Ovary (tissue), 9 donors: ENCODE data around the gene NEDD4L. TPM values are rescaled to one million over a fixed set of nuclear protein-coding genes. Genes with fewer than 3 reads are reported as not detected.

ENCODE experiments used
- DNase-seq, 5 donors: peaks; one replicate each; pipeline ENCODE4 v3.0.0-alpha.2; 2019 to 2020
- H3K27ac ChIP-seq, 2 donors: fragments of 200-600 bp; one replicate each; pipeline versions ENCODE4 v1.5.1 to v1.8.0; 2019 to 2022
- H3K27me3 ChIP-seq: fragments of 200-600 bp; one replicate; pipeline ENCODE4 v1.8.0; 2022
- H3K36me3 ChIP-seq: fragments of 200-600 bp; sonication (generic); one replicate; pipeline ENCODE4 v1.5.1; 2019
- H3K4me1 ChIP-seq: one replicate; pipeline ENCODE4 v1.8.1; 2013; ENCODE audit warnings: mild to moderate bottlenecking, moderate library complexity; ENCODE audit not compliant: insufficient read depth
- H3K4me3 ChIP-seq: fragments of 200-600 bp; sonication (generic); one replicate; pipeline ENCODE4 v1.5.1; 2017
- H3K9me3 ChIP-seq, 2 donors: fragments of 200-600 bp in 1 of 2; sonication (generic) in 1 of 2; one replicate each; pipeline versions ENCODE4 v1.5.1 to v1.8.1; 2013 to 2019; ENCODE audit warnings: mild to moderate bottlenecking in 1 of 2, moderate library complexity in 1 of 2
- CTCF ChIP-seq, 3 donors: fragments of 450-650 bp in 2 of 3; fragments of 200-600 bp in 1 of 3; IDR thresholded peaks; one replicate each; pipeline versions ENCODE4 v1.5.1 to v1.8.0; 2016 to 2022; ENCODE audit warnings: antibody characterized with exemption in 3 of 3, mild to moderate bottlenecking in 1 of 3
- EP300 ChIP-seq: sonication (generic); formaldehyde crosslinking; IDR thresholded peaks from one replicate; pipeline ENCODE4 v1.6.1; 2017; ENCODE audit warnings: antibody characterized with exemption
- POLR2A ChIP-seq: fragments of 450-650 bp; IDR thresholded peaks from one replicate; pipeline ENCODE4 v1.6.1; 2017; ENCODE audit warnings: antibody characterized with exemption, mild to moderate bottlenecking, moderate library complexity
- WGBS, 3 donors: extraction: QIAGEN DNeasy Blood & Tissue Kit in 1 of 3; methylation state at CpG; one replicate each; pipeline versions ENCODE4 v1.1.5 to v1.1.7; 2013 to 2017; 5-methylcytosine and 5-hydroxymethylcytosine counted together
- intact Hi-C, 4 donors: fragments of 100-400 bp; cut with DNase I; formaldehyde crosslinking; loops; one replicate each; pipeline versions ENCODE4 v1.11.0 to v1.15.1; 2022 to 2023
- polyA plus RNA-seq, 2 donors: library from polyadenylated mRNA; stranded (reverse); fragments of 200-250 nt in 1 of 2; fragments of 350-450 nt in 1 of 2; fragmentation: Illumina TruSeq in 1 of 2; extraction: RNeasy Lipid Tissue Mini Kit (QIAGEN cat#74804) in 1 of 2; gene quantifications; one replicate each; pipeline ENCODE4 v1.2.3, GENCODE V29; 2013 to 2014
- total RNA-seq, 7 donors: library from RNA; depleted of rRNA in 2 of 7; stranded (reverse); fragments of >200 nt in 2 of 7; fragmentation: NEBNext Ultra II Directional in 3 of 7; extraction: Animal tissue kit (Norgen Biotek cat#: 25700) in 3 of 7; gene quantifications; one replicate each; pipeline versions ENCODE4 v1.1.0 to v1.2.4, GENCODE V29; 2016 to 2023
- donor health status: DM: no; HTN: no; CAD: no; lungs with moderate emphysema.
- donor health status: DM: no; HTN: no; CAD: no.
- donor health status: Bipolar disorder and iron deficiency.
- donor health status: DM: yes; HTN: yes; CAD: no.
- donor health status: DM: no; HTN: no; CAD: no.
- donor health status: DM: yes; HTN: yes; CAD: no.

The NEDD4L gene
- total and polyA plus RNA-seq, 9 donors, result 11.0 to 75.2 (median 18.2) TPM

- H3K36me3 ChIP-seq, result no peaks in the 10 kb centered on the region
- DNase-seq, result no peak
- intact Hi-C loops, result loop anchor here in 1 of 4 donors (10.0 kb wide), 1 partner anchor 58 kb away; no protein-coding TSS in a partner anchor
- 81 to 89% (median 86%) methylated on average over 7 of the region's 7 CpGs for WGBS, 3 donors
- no peaks in the 10 kb centered on the region for H3K4me1 ChIP-seq
- no peaks in the 10 kb centered on the region for H3K9me3 ChIP-seq
- no peak overlapping the region for H3K4me3 ChIP-seq
- TF ChIP-seq POLR2A, result no peak
- no peak for TF ChIP-seq CTCF (IDR thresholded peaks at IDR 0.05)
- no peak for TF ChIP-seq EP300
- no peak overlapping the region for H3K27ac ChIP-seq
- H3K27me3 ChIP-seq, result no peaks in the 10 kb centered on the region
These were observed 363.2 kb downstream of the NEDD4L start for GRCh38 chr18:58407263-58407648.

DNA sequence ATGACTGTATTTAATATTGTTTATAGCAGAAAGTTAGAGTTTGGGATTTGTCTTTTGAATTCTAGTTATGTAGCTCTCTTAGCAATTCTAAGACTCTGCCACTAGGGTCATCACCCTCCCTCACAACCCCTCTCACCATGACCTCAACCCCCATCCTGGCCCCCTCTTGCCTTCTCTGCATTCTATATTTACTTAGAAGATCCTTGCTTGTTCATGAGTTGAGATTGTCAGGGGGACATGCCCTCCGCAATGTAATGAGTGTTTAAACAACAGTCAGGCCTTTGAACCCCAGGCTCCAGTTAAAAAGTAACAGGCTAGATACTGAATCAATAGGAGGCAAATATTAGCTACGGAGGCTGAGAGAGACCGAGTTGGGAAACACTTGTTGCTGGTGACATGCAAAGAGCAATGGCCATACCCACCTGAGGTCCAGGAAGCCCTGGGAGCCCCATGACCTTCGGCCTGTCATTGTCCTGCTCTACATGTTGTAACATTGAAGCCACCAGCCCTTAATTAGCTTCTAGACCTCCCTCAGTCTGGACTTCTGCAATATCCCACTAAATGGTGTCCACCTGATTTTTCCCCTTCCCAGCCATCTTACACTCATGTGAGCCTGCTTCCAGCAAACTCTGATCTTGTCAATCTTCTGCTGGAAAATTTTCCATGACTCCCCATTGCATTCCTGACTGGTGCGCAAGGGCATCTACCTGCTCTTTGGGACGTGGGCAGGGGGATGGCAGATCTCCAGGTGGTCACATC, 363.8 kb downstream of the NEDD4L start:
- no peaks in the 10 kb centered on the region for H3K9me3 ChIP-seq
- intact Hi-C loops, result loop anchor here in 1 of 4 donors (10.0 kb wide), 1 partner anchor 57 kb away; no protein-coding TSS in a partner anchor

GRCh38 chr18:58408665-58409064, 364.6 kb downstream of the NEDD4L start:
- intact Hi-C loops, result loop anchor here in 1 of 4 donors (10.0 kb wide), 1 partner anchor 56 kb away; no protein-coding TSS in a partner anchor
- H3K9me3 ChIP-seq, result no peaks in the 10 kb centered on the region
- H3K27me3 ChIP-seq, result no peaks in the 10 kb centered on the region
- no peak for DNase-seq
- H3K4me3 ChIP-seq, result no peak overlapping the region
- H3K36me3 ChIP-seq, result no peaks in the 10 kb centered on the region
- TF ChIP-seq POLR2A (no peak), EP300 (no peak), CTCF (IDR thresholded peaks at IDR 0.05) (no peak)
- no peaks in the 10 kb centered on the region for H3K4me1 ChIP-seq
- WGBS, 3 donors, result 85 to 89% (median 85%) methylated on average over 4 of the region's 4 CpGs
- no peak overlapping the region for H3K27ac ChIP-seq

More for the DNA sequence above, 363.8 kb downstream of the NEDD4L start:
- no peak for DNase-seq
- no peak overlapping the region for H3K27ac ChIP-seq
- no peaks in the 10 kb centered on the region for H3K27me3 ChIP-seq
- WGBS, 3 donors, result 89 to 93% (median 91%) methylated on average over 6 of the region's 6 CpGs
- no peaks in the 10 kb centered on the region for H3K36me3 ChIP-seq
- no peak overlapping the region for H3K4me3 ChIP-seq
- H3K4me1 ChIP-seq, result no peaks in the 10 kb centered on the region
- TF ChIP-seq POLR2A, result no peak
- TF ChIP-seq EP300, result no peak
- no peak for TF ChIP-seq CTCF (IDR thresholded peaks at IDR 0.05)

GRCh38 chr18:58409802-58410445, 365.9 kb downstream of the NEDD4L start:
- no peaks in the 10 kb centered on the region for H3K4me1 ChIP-seq
- DNase-seq, result no peak
- H3K27ac ChIP-seq, result no peak overlapping the region
- H3K9me3 ChIP-seq, result no peaks in the 10 kb centered on the region
- H3K27me3 ChIP-seq, result no peaks in the 10 kb centered on the region
- no peaks in the 10 kb centered on the region for H3K36me3 ChIP-seq
- no peak overlapping the region for H3K4me3 ChIP-seq
- WGBS, 3 donors, result 92 to 94% (median 92%) methylated on average over 5 of the region's 5 CpGs
- intact Hi-C loops, result loop anchor here in 1 of 4 donors (10.0 kb wide), 1 partner anchor 55 kb away; no protein-coding TSS in a partner anchor
- TF ChIP-seq EP300 (no peak), CTCF (IDR thresholded peaks at IDR 0.05) (no peak), POLR2A (no peak)
